CD4-positive, alpha-beta T cell treated with Interleukin-4 for 1 hour (primary cell): ENCODE data around the gene FERMT2.

Source experiments
- DNase-seq, 2 donors: peaks; one replicate each; pipeline ENCODE4 v3.0.0-alpha.2; 2020 to 2022

The FERMT2 gene

GRCh38 chr14:52860209-52860608, 90.6 kb downstream of the FERMT2 start:
- DNase-seq, result no peak

- no peak for DNase-seq
Measured at GRCh38 chr14:52856139-52856538, 94.7 kb downstream of the FERMT2 start.

GRCh38 chr14:52853522-52853854, 97.4 kb downstream of the FERMT2 start:
- DNase-seq, result no peak

GRCh38 chr14:52852810-52853521, 97.9 kb downstream of the FERMT2 start:
- no peak for DNase-seq

GRCh38 chr14:52850451-52850909, 100.4 kb downstream of the FERMT2 start:
- DNase-seq, result no peak

- DNase-seq, result no peak
Measured at GRCh38 chr14:52848626-52849025, 102.2 kb downstream of the FERMT2 start.

- no peak for DNase-seq
Measured at GRCh38 chr14:52846591-52846990, 104.3 kb downstream of the FERMT2 start.

GRCh38 chr14:52845081-52845480, 105.8 kb downstream of the FERMT2 start:
- DNase-seq, result no peak

- DNase-seq, result no peak
Measured at GRCh38 chr14:52844262-52845060, 106.4 kb downstream of the FERMT2 start.

GRCh38 chr14:52840877-52841276, 110.0 kb downstream of the FERMT2 start:
- no peak for DNase-seq

- no peak for DNase-seq
Measured at GRCh38 chr14:52837451-52837850, 113.4 kb downstream of the FERMT2 start.

- DNase-seq, result no peak
Measured at GRCh38 chr14:52836063-52836462, 114.8 kb downstream of the FERMT2 start.

GRCh38 chr14:52835122-52835903, 115.5 kb downstream of the FERMT2 start:
- DNase-seq, result no peak

- DNase-seq, result no peak
Measured at GRCh38 chr14:52834440-52834842, 116.4 kb downstream of the FERMT2 start.

- no peak for DNase-seq
Measured at GRCh38 chr14:52833891-52834290, 117.0 kb downstream of the FERMT2 start.

GRCh38 chr14:52829527-52830185, 121.2 kb downstream of the FERMT2 start:
- DNase-seq, result no peak

GRCh38 chr14:52827426-52827825, 123.4 kb downstream of the FERMT2 start:
- DNase-seq, result no peak

GRCh38 chr14:52825085-52825484, 125.8 kb downstream of the FERMT2 start:
- no peak for DNase-seq

GRCh38 chr14:52824462-52824861, 126.4 kb downstream of the FERMT2 start:
- no peak for DNase-seq

GRCh38 chr14:52821805-52822250, 129.0 kb downstream of the FERMT2 start:
- no peak for DNase-seq

GRCh38 chr14:52808101-52808500, 142.7 kb downstream of the FERMT2 start:
- DNase-seq, result no peak
